Measurements from ENCODE around the gene MEIS2.
A peak's percentile ranks its signal among the peaks of the same experiment; 100 is the strongest.

The MEIS2 gene

DNA sequence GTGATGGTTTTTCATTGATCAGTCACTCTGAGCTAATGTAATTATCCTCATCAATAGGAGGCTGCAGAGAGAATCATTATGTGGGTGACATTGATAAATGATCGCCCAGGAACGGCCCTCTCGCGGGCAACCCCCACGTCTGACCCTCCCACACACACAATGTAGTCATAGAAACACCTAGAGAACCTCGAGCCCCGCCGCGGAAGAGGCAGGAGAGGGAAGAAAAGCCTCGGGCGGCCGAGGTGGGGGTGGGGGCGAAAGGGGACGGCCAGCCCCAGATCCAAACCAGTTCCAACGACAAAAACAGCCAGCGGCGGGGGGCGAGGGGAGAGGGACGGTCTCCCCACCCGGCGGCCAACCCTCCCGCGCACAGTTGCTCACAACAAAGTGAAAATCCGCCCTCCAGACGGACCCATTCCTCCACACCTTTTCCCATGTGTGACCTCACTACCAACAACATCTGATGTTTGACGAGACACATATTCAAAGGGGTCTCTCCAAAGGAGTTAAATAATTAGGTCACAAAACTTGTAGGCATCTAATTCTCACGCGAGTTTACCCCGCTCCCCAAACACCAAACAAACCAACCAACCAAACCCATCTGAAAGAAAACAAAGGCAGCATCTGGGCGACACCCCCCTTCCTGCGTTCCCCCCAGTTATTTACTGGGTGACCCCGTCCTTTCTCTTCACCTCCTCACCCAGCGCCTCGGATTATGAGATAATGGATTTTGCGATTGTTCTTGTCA lies 213.0 kb downstream of the MEIS2 start:
- DNase-seq = no peak

DNA sequence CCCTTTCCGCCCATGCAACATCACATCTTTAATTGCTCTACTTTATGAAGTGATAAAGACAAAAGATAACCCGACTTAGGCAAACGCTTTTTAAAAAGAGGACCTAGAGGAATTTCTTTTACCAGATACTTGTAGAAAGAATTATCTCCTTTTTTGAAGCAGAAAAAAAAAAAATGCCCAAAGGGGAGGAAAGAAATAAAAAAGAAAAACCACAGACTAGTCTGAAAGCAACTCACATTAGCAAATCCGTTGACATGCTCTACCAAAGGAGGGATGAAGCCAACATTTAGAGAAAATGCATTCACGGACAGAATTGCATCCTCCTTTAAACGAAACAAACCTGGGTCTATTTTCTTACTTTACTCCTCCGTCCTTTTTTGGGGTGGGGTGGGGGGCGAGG lies 213.6 kb downstream of the MEIS2 start:
- DNase-seq = no peak

DNA sequence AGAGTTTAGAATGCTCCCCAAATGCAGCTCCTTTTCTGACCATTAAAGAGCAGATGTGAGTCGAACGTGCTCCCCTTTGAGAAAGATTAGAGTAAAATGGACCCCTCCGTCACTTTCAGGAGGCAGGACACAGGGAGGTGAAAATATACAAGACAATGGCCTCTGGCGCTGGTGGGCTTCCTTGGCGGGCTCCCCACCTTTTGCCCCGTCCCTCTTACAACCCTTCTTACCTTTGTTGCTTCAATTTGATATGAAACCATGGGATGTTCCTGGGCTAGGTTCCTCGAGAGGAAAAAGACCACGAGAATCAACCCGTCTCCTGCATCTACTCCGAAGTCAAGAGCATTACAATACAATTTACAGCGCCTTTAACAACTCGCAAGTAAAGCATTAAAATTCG lies 214.2 kb downstream of the MEIS2 start:
- DNase-seq = no peak

- no peak for DNase-seq
These were observed 214.6 kb downstream of the MEIS2 start for GRCh38 chr15:36885771-36886170.

GRCh38 chr15:36884936-36885635 lies 215.3 kb downstream of the MEIS2 start:
- DNase-seq = no peak

DNA sequence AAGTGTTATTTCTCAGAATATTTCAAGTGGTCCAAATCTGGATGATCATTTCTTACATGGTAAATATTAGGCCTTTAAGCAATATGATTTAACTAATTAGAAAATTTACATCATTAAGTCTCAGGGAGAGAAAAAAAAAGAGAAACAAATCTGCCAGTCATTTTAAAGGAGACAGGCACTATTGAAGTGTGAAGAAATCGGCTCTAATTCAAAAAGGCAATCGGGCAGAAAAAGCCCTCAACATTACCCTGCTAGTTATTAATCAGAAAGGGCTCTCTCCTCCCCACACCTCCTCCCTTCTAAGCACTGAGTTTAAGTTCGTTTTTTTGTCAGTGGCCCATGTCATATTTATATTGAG lies 215.9 kb downstream of the MEIS2 start:
- DNase-seq = no peak

DNA sequence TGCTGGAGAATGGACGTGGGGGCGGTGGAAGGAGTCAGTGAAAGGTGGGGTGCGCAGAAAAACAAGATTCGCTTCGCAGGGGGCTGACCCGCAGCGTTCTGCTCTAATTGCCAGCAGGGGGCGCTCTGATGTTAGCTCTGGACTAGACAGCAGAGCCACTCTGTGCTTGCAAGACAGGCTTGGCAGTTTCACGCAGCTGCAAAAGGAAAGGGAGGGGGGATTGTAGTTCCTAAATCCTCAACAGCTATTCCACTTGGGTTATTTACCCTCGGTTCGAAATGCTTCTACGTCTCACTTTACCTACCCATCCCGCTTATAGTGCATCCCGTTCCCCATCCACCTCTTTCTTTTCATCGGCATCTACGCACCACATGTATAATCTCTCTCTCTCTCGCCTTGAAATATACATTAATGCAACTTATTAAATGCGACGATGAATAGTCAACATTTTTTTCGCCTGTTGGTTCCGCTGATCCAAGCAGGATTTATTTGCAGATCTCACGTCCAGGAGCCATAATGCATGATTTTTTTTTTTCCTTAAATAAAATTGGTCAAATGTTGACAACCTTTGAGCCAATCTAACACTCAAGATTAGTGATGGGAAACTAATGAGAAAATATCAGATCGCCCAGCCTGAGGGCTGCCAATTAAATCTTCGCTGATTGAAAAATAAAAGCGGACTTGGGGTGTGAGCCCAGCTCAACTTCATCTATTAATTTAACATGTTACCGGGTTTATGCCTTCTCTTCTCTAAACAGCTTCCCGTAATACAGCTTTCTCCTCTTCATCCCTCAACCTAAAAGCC lies 216.4 kb downstream of the MEIS2 start:
- DNase-seq = peak; percentile 92

DNA sequence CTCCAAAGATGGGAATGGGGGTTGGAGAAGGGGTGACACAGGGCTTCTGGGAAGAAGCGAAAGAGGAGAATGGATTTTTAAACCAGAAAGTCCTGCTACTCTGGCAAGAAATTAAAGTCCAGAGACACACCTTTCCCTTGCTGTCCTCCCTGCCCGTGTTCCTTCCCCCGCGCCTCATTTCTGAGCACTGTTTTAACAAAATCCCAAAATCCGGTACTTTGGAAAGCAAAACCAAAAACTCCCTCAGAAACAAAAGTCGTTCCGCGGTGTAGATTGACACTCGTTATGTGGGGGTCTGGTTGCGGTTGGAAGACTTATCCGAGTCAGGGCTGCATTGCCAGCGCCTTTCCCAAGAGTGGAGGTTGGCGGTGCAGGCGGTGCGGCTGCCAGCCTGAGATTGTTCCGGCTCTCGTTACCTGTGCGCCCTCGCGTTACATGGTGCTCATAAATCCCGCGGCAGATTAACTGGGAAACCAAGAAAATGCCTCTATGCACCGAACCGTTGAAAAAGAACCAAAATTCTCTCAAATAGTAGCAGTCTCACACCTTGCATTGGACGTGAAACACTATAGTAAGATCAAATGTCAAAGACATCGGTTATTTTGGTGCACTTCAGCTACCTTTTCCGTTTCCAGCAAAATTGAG lies 217.7 kb downstream of the MEIS2 start:
- no peak for DNase-seq

DNA sequence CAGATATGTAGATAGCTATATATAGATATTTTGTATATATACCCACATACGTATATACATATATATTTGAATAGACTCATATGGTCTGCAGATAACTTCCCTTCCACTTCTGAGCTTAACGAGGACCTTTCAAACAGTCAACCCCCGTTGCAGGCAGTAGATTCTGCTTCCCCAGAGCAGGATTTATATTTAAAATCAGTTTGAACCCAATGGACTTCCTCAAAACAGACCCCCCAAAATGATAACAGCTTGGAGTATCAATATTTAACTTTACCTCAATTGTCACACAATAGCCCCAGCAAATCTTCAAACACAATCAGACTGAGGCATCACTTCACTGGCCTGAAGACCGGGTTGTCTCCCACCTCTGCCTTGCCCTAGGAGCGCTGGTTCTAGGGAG lies 218.3 kb downstream of the MEIS2 start:
- DNase-seq = no peak

DNA sequence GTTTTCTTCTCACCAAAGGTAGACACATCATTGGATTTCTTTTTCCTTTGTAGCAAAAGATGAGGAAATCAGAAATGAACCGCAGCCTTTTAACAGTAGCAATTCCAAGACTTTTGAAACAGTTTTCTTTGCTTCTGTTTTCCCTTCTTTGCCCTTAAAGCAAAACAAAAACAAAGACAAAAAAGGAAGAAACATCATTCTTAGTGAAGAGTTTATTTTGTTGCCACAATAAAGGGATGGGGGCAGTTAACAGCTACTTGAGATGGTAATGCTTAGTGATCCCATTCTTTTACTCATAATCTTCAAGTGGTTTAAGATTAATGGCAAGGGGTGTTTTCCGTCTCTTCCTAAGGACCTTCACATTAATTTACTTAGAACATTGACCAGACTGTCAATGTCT lies 218.8 kb downstream of the MEIS2 start:
- DNase-seq = no peak

- DNase-seq = no peak
These were observed 219.4 kb downstream of the MEIS2 start for GRCh38 chr15:36880913-36881460.

DNA sequence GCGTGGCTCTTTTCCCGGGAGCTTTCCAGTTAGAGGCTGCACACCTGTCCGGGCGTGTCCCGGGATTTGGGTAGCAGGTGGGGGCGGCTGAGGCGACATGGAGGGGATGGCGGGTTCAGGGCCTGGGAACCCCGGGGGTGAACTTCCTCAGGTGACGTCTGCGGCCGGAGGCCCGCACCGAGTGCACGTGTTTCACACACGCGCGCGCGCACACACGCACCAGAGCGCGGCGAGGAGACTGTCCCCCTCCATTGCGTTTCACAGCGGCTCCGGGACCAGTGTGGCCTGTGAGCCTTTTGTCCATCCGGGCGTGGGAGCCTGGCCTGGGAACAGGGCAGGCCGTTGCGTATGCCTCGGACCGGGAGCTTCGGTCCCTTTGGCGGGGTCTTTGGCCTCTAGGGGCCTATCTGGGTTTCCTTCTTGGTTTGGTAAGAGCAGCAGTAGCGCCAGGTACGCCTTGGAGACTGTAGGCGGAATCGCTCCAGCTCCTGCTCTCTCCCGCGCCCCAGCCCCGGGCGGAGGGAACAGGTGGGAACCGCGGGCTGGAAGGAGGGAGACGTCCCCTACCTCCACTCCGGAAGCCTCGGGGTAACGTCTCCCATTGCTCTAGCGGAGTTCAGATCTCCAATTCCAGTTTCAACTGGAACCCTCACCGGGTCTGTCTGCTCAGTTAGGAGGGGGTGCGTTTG lies 220.0 kb downstream of the MEIS2 start:
- DNase-seq = peak; percentile 47

DNA sequence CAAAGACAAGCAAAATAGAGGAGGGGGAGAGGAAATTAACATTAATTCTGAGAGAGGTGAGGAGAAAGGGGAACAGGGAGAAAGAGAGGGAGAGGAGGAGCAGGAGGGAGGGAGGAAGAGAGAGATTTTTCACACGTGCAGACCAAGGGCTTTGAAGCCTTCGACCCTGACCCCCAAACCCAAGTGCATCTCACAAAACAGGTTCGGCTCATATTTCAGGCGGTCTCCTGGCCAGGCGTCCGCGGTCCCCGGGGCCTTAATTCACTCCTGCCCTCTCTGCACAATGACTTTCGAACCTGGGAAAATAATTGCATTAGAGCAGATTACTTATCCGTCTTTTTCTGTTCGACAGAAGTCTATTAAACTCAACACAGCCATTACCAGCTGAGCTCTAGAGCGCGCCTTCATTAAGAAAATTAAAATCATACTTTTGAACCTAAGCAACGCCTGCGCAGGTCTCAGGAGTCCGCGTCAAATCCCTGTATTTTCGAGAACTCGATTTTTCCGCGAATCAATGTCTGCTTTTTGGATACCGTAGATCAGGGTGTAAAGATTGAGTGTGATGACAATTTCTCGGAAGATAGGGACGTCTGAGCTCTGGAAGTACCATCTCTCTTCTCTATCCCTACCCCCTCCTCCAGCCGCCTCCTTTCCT lies 220.7 kb downstream of the MEIS2 start:
- no peak for DNase-seq

- no peak for DNase-seq
These were observed 221.6 kb downstream of the MEIS2 start for GRCh38 chr15:36878684-36879262.

DNA sequence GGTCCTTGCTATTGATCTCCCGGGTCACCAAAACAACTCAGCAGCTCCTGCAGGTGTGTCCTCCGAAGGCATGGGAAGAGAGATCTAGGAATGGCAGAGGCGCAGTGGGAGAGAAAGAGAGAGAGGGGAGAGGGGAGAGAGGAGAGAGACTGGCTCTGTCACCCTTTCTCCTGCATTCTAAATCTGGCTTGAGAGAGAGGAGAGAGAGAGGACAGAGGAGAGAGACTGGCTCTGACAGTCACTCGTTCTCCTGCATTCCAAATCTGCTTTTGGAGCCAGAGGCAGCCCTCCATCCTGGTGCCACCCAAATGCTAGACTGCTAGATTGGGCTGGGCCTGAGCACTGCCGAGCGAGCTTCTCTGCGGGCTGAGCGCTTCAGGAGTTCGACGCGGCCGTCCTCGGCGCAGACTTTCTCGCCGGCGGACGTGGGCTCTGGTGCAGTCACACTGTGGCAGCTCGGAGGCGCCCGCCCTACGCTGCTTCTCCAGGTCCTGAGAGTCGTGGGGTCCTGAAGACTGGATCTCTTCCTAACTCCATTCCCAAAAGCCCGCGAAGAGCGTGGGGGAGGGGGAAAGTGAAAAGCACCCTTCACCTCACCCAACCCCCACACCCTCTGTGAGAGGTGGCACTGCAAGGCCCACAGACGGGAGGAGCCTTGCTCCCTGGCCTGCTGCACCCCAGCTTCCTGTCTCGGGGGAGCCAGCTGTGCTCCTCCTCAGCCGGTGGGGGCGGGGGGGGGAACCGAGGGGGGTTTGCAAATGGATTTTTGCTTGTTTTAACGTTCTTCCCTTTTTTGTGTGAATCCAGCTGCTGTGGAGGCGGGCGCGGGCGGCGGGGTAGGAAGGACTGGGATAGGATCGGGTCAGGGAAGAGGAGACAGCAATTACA lies 222.3 kb downstream of the MEIS2 start:
- peak; percentile 48 for DNase-seq

GRCh38 chr15:36877294-36877693 lies 223.1 kb downstream of the MEIS2 start:
- no peak for DNase-seq

DNA sequence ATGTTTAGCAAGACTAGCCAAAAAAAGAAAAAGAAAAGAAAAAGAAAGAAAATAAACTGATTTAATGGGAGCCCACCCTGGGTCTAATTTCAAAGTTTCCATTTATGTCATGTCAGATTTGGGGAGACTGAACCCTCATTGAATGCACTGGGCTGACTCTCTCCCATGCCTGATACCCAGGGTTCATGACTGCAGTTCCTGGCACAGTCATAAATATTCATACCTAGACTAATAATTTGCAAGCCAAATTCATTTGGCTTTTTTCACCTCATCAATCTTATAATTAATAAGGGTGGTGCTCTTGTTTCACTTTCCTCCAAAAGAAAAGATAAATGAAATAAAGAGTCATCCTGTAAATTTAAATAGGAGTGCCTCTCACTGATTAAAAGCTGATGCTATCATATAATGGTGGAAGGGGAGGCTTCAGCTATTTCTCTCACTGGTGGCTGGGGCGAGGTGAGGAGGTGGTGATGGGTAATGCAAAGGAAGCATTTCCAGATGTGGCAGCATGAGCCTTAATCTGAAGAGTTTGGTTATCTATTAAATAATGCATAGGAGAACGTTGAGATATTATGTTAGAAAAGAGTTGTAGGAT lies 224.5 kb downstream of the MEIS2 start:
- DNase-seq = no peak

DNA sequence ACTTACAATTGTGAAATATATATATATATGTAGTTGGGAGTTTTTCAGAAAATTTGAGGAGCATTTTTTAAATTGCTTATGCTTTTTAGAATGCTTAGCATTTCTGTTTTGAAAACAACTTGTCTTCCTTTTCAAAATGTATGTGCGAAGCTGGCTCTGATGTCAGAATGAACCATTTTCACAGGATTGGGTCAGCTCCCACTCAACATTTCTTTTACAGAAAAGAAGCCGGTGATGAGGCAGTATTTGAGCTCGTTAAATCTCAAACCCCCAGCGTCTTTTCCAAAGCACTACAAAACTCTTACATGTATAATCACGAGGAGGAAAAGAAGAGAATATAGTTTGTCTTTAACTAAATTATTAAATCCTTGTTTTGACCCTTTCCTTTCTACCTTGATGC lies 225.4 kb downstream of the MEIS2 start:
- no peak for DNase-seq

DNA sequence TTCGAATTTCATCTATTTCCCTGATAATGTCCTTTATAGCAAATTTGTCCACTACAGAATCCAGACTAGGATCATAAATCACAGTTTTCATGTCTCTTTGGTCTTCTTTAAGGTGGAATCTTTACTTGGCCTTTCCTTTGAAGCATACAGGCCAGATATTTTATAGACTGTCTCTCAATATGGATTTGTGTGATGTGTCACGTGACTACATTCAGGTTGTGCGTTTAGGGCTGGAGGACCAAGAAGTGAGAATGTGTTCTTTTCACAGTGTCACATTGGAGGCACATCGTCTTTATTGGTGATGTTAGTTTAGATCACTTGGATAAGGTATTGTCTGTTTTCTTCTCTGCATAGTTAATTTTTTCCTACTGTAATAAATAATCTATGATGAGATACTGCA lies 232.9 kb downstream of the MEIS2 start:
- no peak for DNase-seq

GRCh38 chr15:36866896-36867295 lies 233.5 kb downstream of the MEIS2 start:
- DNase-seq = no peak
